GM18861 (cell line): ENCODE results near the gene SH3YL1.

Source experiments
- ATAC-seq: cut with Tn5 transposase; IDR thresholded peaks from one replicate; pipeline ENCODE4 v1.9.1; 2021; ENCODE audit not compliant: unreplicated experiment

Gene SH3YL1

GRCh38 chr2:258933-259332, 4.9 kb downstream of the SH3YL1 start:
- ATAC-seq: no peak

GRCh38 chr2:257842-258241, 6.0 kb downstream of the SH3YL1 start:
- ATAC-seq: no peak

GRCh38 chr2:257429-257828, 6.4 kb downstream of the SH3YL1 start:
- no peak for ATAC-seq

GRCh38 chr2:256094-256493, 7.7 kb downstream of the SH3YL1 start:
- no peak for ATAC-seq

GRCh38 chr2:255195-255594, 8.6 kb downstream of the SH3YL1 start:
- ATAC-seq: no peak

GRCh38 chr2:254241-254640, 9.6 kb downstream of the SH3YL1 start:
- ATAC-seq: no peak

- no peak for ATAC-seq
Measured at GRCh38 chr2:253202-253638, 10.6 kb downstream of the SH3YL1 start.

GRCh38 chr2:252001-252602, 11.7 kb downstream of the SH3YL1 start:
- no peak for ATAC-seq

GRCh38 chr2:249538-250042, 14.2 kb downstream of the SH3YL1 start:
- no peak for ATAC-seq

- no peak for ATAC-seq
Measured at GRCh38 chr2:248724-249123, 15.1 kb downstream of the SH3YL1 start.

GRCh38 chr2:246489-247144, 17.2 kb downstream of the SH3YL1 start:
- ATAC-seq: peak; percentile 68

GRCh38 chr2:244547-244946, 19.3 kb downstream of the SH3YL1 start:
- ATAC-seq: no peak

- no peak for ATAC-seq
Measured at GRCh38 chr2:238869-239268, 25.0 kb downstream of the SH3YL1 start.

- ATAC-seq: no peak
Measured at GRCh38 chr2:238431-238830, 25.4 kb downstream of the SH3YL1 start.

- no peak for ATAC-seq
Measured at GRCh38 chr2:237878-238277, 26.0 kb downstream of the SH3YL1 start.

GRCh38 chr2:236993-237539, 26.8 kb downstream of the SH3YL1 start:
- no peak for ATAC-seq

GRCh38 chr2:234421-234820, 29.4 kb downstream of the SH3YL1 start:
- no peak for ATAC-seq

- ATAC-seq: no peak
Measured at GRCh38 chr2:233030-233429, 30.8 kb downstream of the SH3YL1 start.

GRCh38 chr2:231521-232185, 32.2 kb downstream of the SH3YL1 start:
- no peak for ATAC-seq

GRCh38 chr2:228518-229278, 35.1 kb downstream of the SH3YL1 start:
- no peak for ATAC-seq

GRCh38 chr2:228115-228514, 35.7 kb downstream of the SH3YL1 start:
- no peak for ATAC-seq
